GM10248 (cell line): ENCODE results near the gene ZCRB1.

Experiments used
- CTCF ChIA-PET: fragments of 300-600 bp; sonication (Branson Sonifier 250); formaldehyde crosslinking; extraction: SDS; loops from one replicate; lab custom pipeline; 2021; ENCODE audit warnings: antibody characterized with exemption; lab: Yijun Ruan, JAX
- POLR2A ChIA-PET: fragments of 350-650 bp; sonication (Branson Sonifier 250); formaldehyde crosslinking; extraction: SDS; loops from one replicate; lab custom pipeline; 2020; ENCODE audit warnings: antibody characterized with exemption; lab: Yijun Ruan, JAX
- DNase-seq: peaks from one replicate; pipeline ENCODE4 v3.0.0; 2012; ENCODE audit errors: extremely low spot score
- CTCF ChIP-seq: IDR thresholded peaks from 2 replicates; pipeline ENCODE4 v1.5.1; 2012; ENCODE audit warnings: mild to moderate bottlenecking, low read depth; ENCODE audit errors: extremely low read depth, missing control alignments, control extremely low read depth

ZCRB1 gene

GRCh38 chr12:42262271-42262670 lies 63.6 kb downstream of the ZCRB1 start:
- DNase-seq, result no peak
- ChIA-PET CTCF (no interaction called here), POLR2A (no interaction called here)
- no peak for TF ChIP-seq CTCF
